Neural cell (in vitro differentiated cells): ENCODE measurements around the gene CCDC102A.

Experiments
- EP300 ChIP-seq: fragments of 450-650 bp; conservative IDR thresholded peaks from 2 replicates; pipeline ENCODE4 v1.6.1; 2014; ENCODE audit warnings: antibody characterized with exemption, mild to moderate bottlenecking, moderate library complexity; ENCODE audit not compliant: poor library complexity, severe bottlenecking
- EZH2 ChIP-seq: fragments of 200-600, 300-800 bp; shearing (Covaris generic), sonication (generic); IDR thresholded peaks from 2 replicates; pipeline ENCODE4 v1.6.1; 2014; ENCODE audit warnings: antibody characterized with exemption, low read length, borderline replicate concordance, mild to moderate bottlenecking; ENCODE audit not compliant: insufficient read depth, poor library complexity, severe bottlenecking
- MXI1 ChIP-seq: fragments of 450-650 bp; conservative IDR thresholded peaks from 2 replicates; pipeline ENCODE4 v1.6.1; 2014; ENCODE audit warnings: antibody characterized with exemption, mild to moderate bottlenecking; ENCODE audit not compliant: poor library complexity, severe bottlenecking
- POLR2AphosphoS5 ChIP-seq: IDR thresholded peaks from 2 replicates; pipeline ENCODE4 v1.6.1; 2012
- RAD21 ChIP-seq: fragments of 450-650 bp; conservative IDR thresholded peaks from 2 replicates; pipeline ENCODE4 v1.6.1; 2014; ENCODE audit warnings: antibody characterized with exemption, mild to moderate bottlenecking, moderate library complexity
- SMC3 ChIP-seq: fragments of 450-650 bp; conservative IDR thresholded peaks from 2 replicates; pipeline ENCODE4 v1.6.1; 2014; ENCODE audit warnings: antibody characterized with exemption, mild to moderate bottlenecking, moderate library complexity; ENCODE audit not compliant: poor library complexity
- TAF1 ChIP-seq: IDR thresholded peaks from 2 replicates; pipeline ENCODE4 v1.6.1; 2012; ENCODE audit warnings: low read depth
- TF ChIP-seq, protein P1 (sequence below): fragments of 450-650 bp; IDR thresholded peaks from 2 replicates; pipeline ENCODE4 v1.5.1; 2014; ENCODE audit warnings: antibody characterized with exemption, mild to moderate bottlenecking, moderate library complexity; ENCODE audit not compliant: poor library complexity, severe bottlenecking
- TF ChIP-seq, protein P2 (sequence below): IDR thresholded peaks from 2 replicates; pipeline ENCODE4 v1.6.1; 2012; ENCODE audit warnings: borderline replicate concordance

DNA sequence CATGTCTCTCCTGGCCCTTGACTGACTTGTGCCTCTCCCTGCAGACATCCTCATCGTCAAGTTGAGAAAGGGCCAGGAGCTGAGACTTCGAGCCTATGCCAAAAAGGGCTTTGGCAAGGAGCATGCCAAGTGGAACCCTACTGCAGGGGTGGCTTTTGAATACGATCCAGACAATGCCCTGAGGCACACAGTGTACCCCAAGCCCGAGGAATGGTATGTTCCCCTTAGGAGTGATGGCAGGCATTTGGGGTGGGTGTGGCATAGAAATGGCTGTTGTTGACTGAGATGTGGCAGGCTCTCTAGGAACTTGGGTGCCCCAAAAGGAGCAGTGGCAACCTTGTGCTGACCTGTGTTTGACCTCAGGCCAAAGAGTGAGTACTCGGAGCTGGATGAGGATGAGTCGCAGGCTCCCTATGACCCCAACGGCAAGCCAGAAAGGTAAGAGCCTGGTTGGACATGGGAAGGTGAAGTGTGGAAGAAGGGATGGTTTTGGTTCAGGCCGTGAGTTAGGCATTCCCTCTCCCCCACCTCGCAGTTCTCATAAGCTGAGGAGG lies 66.4 kb downstream of the CCDC102A start:
- TF ChIP-seq, protein P1, sequence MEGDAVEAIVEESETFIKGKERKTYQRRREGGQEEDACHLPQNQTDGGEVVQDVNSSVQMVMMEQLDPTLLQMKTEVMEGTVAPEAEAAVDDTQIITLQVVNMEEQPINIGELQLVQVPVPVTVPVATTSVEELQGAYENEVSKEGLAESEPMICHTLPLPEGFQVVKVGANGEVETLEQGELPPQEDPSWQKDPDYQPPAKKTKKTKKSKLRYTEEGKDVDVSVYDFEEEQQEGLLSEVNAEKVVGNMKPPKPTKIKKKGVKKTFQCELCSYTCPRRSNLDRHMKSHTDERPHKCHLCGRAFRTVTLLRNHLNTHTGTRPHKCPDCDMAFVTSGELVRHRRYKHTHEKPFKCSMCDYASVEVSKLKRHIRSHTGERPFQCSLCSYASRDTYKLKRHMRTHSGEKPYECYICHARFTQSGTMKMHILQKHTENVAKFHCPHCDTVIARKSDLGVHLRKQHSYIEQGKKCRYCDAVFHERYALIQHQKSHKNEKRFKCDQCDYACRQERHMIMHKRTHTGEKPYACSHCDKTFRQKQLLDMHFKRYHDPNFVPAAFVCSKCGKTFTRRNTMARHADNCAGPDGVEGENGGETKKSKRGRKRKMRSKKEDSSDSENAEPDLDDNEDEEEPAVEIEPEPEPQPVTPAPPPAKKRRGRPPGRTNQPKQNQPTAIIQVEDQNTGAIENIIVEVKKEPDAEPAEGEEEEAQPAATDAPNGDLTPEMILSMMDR: no peak
- TF ChIP-seq, protein P2, sequence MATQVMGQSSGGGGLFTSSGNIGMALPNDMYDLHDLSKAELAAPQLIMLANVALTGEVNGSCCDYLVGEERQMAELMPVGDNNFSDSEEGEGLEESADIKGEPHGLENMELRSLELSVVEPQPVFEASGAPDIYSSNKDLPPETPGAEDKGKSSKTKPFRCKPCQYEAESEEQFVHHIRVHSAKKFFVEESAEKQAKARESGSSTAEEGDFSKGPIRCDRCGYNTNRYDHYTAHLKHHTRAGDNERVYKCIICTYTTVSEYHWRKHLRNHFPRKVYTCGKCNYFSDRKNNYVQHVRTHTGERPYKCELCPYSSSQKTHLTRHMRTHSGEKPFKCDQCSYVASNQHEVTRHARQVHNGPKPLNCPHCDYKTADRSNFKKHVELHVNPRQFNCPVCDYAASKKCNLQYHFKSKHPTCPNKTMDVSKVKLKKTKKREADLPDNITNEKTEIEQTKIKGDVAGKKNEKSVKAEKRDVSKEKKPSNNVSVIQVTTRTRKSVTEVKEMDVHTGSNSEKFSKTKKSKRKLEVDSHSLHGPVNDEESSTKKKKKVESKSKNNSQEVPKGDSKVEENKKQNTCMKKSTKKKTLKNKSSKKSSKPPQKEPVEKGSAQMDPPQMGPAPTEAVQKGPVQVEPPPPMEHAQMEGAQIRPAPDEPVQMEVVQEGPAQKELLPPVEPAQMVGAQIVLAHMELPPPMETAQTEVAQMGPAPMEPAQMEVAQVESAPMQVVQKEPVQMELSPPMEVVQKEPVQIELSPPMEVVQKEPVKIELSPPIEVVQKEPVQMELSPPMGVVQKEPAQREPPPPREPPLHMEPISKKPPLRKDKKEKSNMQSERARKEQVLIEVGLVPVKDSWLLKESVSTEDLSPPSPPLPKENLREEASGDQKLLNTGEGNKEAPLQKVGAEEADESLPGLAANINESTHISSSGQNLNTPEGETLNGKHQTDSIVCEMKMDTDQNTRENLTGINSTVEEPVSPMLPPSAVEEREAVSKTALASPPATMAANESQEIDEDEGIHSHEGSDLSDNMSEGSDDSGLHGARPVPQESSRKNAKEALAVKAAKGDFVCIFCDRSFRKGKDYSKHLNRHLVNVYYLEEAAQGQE: no peak
- TF ChIP-seq EZH2: no peak
- no peak for TF ChIP-seq RAD21
- TF ChIP-seq MXI1: no peak
- TF ChIP-seq TAF1: no peak
- TF ChIP-seq POLR2AphosphoS5: no peak
- TF ChIP-seq SMC3: no peak
- no peak for TF ChIP-seq EP300
